ENCODE data around the gene FAM110D.

The FAM110D gene

DNA sequence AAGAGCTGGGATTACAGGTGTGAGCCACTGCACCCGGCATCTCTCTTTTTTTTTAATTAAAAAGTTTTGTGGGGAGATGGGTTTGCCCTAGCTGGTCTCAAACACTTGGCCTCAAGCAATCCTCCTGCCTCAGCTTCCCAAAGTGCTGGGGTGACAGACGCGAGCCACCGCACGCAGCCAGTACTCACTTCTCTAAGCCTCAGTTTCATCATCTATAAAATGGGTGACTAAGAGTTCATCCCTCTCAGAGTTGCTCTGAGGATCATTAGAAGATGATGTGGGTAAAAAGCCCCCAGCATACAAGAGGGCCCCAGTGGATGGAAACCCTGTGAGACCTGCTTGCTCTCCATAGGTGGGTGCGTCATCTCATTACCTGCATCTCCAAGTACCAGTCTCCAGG lies 29.0 kb downstream of the FAM110D start:
- Mint-ChIP-seq H3K36me3 (ENCODE audit: low read depth) (no peaks in the 10 kb centered on the region), H3K27me3 (no peaks in the 10 kb centered on the region), H3K4me3 (no peak overlapping the region), H3K27ac (no peak overlapping the region), H3K9me3 (no peaks in the 10 kb centered on the region), H3K4me1 (ENCODE audit: low read depth) (no peaks in the 10 kb centered on the region)
- DNase-seq, result no peak

GRCh38 chr1:26188477-26188876 lies 29.6 kb downstream of the FAM110D start:
- Mint-ChIP-seq H3K9me3 (no peaks in the 10 kb centered on the region), H3K4me3 (no peak overlapping the region), H3K27me3 (no peaks in the 10 kb centered on the region), H3K4me1 (ENCODE audit: low read depth) (no peaks in the 10 kb centered on the region), H3K36me3 (ENCODE audit: low read depth) (no peaks in the 10 kb centered on the region), H3K27ac (no peak overlapping the region)
- no peak for DNase-seq

DNA sequence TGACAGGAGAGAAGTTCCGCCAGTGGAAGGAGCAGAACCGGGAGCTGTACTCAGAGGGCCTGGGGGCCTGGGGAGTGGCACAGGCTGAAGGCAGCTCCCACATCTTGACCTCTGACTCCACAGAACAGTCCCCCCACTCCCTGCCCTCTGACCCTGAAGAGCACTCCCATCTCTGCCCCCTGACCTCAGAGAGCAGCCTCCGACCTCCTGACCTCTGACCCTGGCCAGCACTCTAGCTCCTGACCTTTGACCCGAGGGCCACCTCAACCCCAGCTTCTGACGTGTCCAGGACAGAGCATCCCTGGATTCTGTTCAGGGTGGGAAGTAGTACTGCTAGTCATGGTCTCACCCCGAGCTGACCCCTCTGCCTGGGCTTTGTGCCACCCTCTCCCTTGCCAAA lies 30.5 kb downstream of the FAM110D start:
- Mint-ChIP-seq H3K4me3 (no peak overlapping the region), H3K4me1 (ENCODE audit: low read depth) (no peaks in the 10 kb centered on the region), H3K36me3 (ENCODE audit: low read depth) (no peaks in the 10 kb centered on the region), H3K27ac (no peak overlapping the region), H3K9me3 (no peaks in the 10 kb centered on the region), H3K27me3 (no peaks in the 10 kb centered on the region)
- no peak for DNase-seq

DNA sequence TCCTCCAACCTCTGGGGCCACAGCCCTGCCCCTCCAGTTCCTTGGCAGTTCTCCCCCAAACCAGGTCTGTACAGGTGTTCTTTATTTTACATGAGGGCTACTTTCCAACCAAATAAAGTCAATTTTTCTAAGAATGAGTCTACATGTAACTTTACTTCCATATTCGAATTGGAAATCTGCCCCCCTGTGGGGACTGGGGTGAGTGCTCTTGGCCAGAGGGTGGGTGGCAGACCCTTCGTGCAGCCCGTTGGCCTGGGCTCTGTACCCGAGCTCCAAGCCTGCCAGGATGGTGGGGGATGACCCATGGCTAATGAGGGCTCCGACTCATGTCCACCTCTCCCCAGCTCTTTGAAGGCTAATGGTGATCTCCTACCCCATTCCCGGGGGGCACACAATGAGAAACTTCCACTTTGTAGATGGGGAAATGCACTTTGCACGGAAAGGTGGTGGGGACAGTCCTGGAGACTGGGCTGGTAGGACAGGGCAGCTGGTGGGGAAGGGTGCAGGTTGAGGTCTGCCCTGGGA lies 30.9 kb downstream of the FAM110D start:
- no peak for DNase-seq
- Mint-ChIP-seq H3K27me3 (no peaks in the 10 kb centered on the region), H3K36me3 (ENCODE audit: low read depth) (no peaks in the 10 kb centered on the region), H3K27ac (no peak overlapping the region), H3K9me3 (no peaks in the 10 kb centered on the region), H3K4me1 (ENCODE audit: low read depth) (no peaks in the 10 kb centered on the region), H3K4me3 (no peak overlapping the region)

GRCh38 chr1:26190373-26190987 lies 31.6 kb downstream of the FAM110D start, which contains the start of gene CATSPER4:
Gene CATSPER4, plus strand, starts transcription at chr1:26190602. Its CDS starts 26 bp downstream, at chr1:26190628.
- H3K36me3 Mint-ChIP-seq (ENCODE audit: low read depth), result no peaks in the 10 kb centered on the region
- H3K27ac Mint-ChIP-seq, result no peak within 1 kb of the TSS
- H3K4me3 Mint-ChIP-seq, result no peak within 1 kb of the TSS
- DNase-seq, result no peak
- H3K27me3 Mint-ChIP-seq, result no peaks in the 10 kb centered on the region
- no peaks in the 10 kb centered on the region for H3K4me1 Mint-ChIP-seq (ENCODE audit: low read depth)
- H3K9me3 Mint-ChIP-seq, result no peaks in the 10 kb centered on the region

- Mint-ChIP-seq H3K27me3 (no peaks in the 10 kb centered on the region), H3K36me3 (ENCODE audit: low read depth) (no peaks in the 10 kb centered on the region), H3K9me3 (no peaks in the 10 kb centered on the region), H3K4me1 (ENCODE audit: low read depth) (no peaks in the 10 kb centered on the region), H3K4me3 (no peak overlapping the region), H3K27ac (no peak overlapping the region)
- DNase-seq, result no peak
Measured at GRCh38 chr1:26191739-26192138, 32.9 kb downstream of the FAM110D start.

DNA sequence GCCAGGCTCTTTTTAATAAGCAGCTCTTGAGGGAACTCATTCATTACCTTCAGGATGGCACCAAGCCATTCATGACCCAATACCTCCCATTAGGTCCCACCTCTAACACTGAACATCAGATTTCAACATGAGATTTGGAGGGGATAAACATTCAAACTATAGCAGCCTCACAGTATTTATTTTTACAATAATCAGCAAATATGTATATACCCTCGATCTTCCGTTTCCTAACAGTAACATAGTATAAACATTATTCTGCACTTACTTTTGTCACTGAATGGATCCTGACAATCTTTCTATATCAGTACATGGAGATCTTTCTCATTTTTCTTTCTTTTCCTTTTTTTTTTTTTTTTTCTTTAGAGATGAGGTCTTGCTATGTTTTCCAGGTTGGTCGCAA lies 36.9 kb downstream of the FAM110D start:
- H3K36me3 Mint-ChIP-seq (ENCODE audit: low read depth), result no peaks in the 10 kb centered on the region
- no peaks in the 10 kb centered on the region for H3K9me3 Mint-ChIP-seq
- no peak overlapping the region for H3K27ac Mint-ChIP-seq
- no peak overlapping the region for H3K4me3 Mint-ChIP-seq
- peaks cover 7% of the 10 kb centered on the region for H3K4me1 Mint-ChIP-seq (ENCODE audit: low read depth)
- H3K27me3 Mint-ChIP-seq, result no peaks in the 10 kb centered on the region
- DNase-seq, result no peak

GRCh38 chr1:26197301-26197700 lies 38.4 kb downstream of the FAM110D start:
- Mint-ChIP-seq H3K4me1 (ENCODE audit: low read depth) (peaks cover 22% of the 10 kb centered on the region), H3K36me3 (ENCODE audit: low read depth) (no peaks in the 10 kb centered on the region), H3K9me3 (no peaks in the 10 kb centered on the region), H3K4me3 (no peak overlapping the region), H3K27ac (no peak overlapping the region), H3K27me3 (no peaks in the 10 kb centered on the region)
- no peak for DNase-seq

- peaks cover 26% of the 10 kb centered on the region for H3K4me1 Mint-ChIP-seq (ENCODE audit: low read depth)
- no peaks in the 10 kb centered on the region for H3K27me3 Mint-ChIP-seq
- H3K36me3 Mint-ChIP-seq (ENCODE audit: low read depth), result no peaks in the 10 kb centered on the region
- no peak for DNase-seq
- no peak overlapping the region for H3K4me3 Mint-ChIP-seq
- H3K27ac Mint-ChIP-seq, result no peak overlapping the region
- H3K9me3 Mint-ChIP-seq, result no peaks in the 10 kb centered on the region
Measured at GRCh38 chr1:26197813-26198212, 38.9 kb downstream of the FAM110D start.

DNA sequence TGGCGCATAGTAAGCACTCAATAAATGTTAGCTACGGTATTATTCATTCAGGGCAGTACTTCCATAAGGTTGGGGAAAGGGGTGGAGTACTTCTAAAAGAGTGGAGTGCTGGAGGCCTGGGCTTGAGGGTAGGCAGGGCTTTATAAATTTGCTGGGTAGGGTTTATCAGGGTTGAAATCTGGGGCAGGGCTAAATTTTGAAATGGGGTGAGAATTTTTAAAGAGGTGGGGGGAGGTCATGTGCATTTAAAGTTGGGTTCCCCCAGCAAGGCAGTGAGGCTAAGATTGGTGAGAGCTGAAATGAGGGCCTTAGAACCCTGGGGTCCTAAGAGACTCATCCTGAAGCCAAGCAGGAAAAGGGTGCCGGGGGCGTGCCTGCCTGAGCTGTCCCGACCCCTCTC lies 41.5 kb downstream of the FAM110D start:
- no peaks in the 10 kb centered on the region for H3K36me3 Mint-ChIP-seq (ENCODE audit: low read depth)
- no peak overlapping the region for H3K4me3 Mint-ChIP-seq
- H3K9me3 Mint-ChIP-seq, result no peaks in the 10 kb centered on the region
- no peak overlapping the region for H3K27ac Mint-ChIP-seq
- H3K4me1 Mint-ChIP-seq (ENCODE audit: low read depth), result peaks cover 29% of the 10 kb centered on the region
- H3K27me3 Mint-ChIP-seq, result no peaks in the 10 kb centered on the region
- no peak for DNase-seq

DNA sequence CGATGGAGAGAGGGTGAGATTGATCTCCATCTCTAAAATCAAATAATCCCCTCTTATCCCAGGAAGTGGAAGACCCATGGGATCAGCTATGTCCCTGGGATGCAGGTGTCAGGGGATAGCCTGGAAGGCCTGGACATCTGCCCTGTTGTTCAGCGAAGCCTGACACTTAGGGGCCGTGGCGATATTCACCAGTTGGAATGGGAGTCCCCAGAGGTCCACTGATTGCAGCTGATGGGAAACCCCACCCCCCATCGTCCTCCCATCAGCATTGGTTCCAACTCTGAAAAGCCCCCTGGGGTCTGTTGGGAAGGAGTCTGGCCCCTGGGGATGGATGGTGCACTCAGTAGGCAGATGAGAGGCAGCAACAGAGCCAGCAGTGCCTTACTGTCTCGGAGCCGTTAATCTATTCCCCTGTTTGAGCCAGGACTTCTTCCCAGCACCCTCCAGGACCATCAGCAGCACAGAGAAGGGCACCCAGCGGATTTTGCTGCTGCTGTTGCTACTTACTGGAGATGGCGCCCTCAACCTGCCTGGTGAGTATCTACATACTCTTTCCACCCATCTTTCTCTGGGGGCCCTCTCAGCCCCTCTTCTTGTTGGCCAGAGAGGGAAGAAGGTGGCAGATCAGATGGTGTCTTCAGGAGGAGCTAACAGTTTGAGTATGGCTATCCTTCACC lies 44.9 kb downstream of the FAM110D start:
- Mint-ChIP-seq H3K4me1 (ENCODE audit: low read depth) (peaks cover 29% of the 10 kb centered on the region), H3K9me3 (no peaks in the 10 kb centered on the region), H3K36me3 (ENCODE audit: low read depth) (no peaks in the 10 kb centered on the region), H3K27me3 (no peaks in the 10 kb centered on the region), H3K4me3 (no peak overlapping the region), H3K27ac (no peak overlapping the region)
- DNase-seq, result no peak

DNA sequence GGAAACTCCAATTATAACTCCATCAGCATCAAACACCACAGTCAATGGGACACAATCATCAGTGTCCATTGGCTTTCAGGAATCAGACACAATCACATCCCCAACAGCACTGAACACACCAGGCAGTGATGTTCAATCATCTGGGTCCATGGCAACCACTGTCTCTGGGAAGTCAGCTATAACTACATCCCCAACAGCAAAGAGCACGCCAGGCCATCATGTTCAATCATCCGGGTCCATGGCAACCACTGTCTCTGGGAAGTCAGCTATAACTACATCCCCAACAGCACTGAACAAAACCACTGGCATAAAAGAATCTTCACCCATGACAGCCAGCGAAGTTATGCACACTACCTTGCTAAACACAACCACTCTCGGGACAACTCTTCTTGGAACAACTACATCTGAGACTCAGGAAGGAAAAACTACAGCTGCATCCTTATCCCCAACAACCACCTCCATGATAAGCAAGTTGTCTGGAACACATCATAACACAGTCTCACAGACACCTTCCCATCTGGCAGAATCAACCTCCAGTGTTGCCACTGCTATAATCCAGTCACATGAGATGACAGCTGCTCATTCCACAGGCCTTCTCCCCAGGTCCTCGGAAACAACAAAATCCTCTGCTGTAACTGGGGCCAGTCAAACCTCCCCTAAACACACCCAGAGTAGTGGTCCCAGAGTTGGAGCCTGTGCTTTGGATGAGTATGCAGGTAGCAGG lies 51.4 kb downstream of the FAM110D start:
- Mint-ChIP-seq H3K4me1 (ENCODE audit: low read depth) (no peaks in the 10 kb centered on the region), H3K9me3 (no peaks in the 10 kb centered on the region), H3K4me3 (no peak overlapping the region), H3K36me3 (ENCODE audit: low read depth) (no peaks in the 10 kb centered on the region), H3K27ac (no peak overlapping the region), H3K27me3 (no peaks in the 10 kb centered on the region)
- no peak for DNase-seq

DNA sequence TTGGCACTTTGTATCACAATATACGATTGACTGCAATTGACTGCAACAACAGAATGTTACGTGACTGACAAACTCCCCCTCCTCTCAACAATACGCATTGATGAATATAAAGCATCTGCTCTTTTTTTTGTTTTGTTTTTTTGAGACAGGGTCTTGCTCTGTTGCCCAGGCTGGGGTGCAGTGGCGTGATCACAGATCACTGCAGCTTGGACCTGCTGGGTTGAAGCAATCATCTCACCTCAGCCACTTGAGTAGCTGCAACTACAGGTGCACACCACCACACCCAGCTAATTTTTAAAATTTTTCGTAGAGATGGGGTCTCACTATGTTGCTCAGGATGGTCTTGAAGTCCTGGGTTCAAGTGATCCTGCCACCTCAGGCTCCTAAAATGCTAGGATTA lies 53.8 kb downstream of the FAM110D start:
- no peak overlapping the region for H3K27ac Mint-ChIP-seq
- no peaks in the 10 kb centered on the region for H3K27me3 Mint-ChIP-seq
- DNase-seq, result no peak
- no peak overlapping the region for H3K4me3 Mint-ChIP-seq
- no peaks in the 10 kb centered on the region for H3K36me3 Mint-ChIP-seq (ENCODE audit: low read depth)
- no peaks in the 10 kb centered on the region for H3K9me3 Mint-ChIP-seq
- H3K4me1 Mint-ChIP-seq (ENCODE audit: low read depth), result no peaks in the 10 kb centered on the region

DNA sequence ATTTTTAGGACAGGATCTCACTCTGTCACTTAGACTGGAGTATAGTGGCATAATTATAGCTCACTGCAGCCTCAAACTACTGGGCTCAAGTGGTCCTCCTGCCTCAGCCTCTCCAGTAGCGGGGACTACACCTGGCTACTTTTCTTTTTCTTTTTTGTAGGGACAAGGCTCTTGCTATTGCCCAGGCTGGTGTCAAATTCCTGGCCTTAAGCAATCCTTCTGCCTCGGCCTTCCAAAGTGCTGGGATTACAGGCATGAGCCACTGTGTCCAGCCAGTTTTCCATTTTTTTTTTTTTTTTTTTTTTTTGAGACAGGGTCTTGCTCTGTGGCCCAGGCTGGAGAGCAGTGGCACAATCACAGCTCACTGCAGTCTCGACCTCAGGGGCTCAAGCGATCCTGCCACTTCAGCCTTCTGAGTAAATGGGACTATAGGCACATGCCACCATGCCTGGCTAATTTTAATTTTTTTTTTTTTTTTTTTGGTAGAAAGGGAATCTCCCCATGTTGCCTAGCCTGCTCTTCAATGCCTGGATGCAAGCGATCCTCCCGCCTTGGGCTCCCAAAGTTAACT lies 54.5 kb downstream of the FAM110D start:
- Mint-ChIP-seq H3K27me3 (no peaks in the 10 kb centered on the region), H3K36me3 (ENCODE audit: low read depth) (no peaks in the 10 kb centered on the region), H3K27ac (no peak overlapping the region), H3K4me3 (no peak overlapping the region), H3K9me3 (no peaks in the 10 kb centered on the region), H3K4me1 (ENCODE audit: low read depth) (no peaks in the 10 kb centered on the region)
- no peak for DNase-seq
